ENCODE measurements around the gene DLL3.

DNA sequence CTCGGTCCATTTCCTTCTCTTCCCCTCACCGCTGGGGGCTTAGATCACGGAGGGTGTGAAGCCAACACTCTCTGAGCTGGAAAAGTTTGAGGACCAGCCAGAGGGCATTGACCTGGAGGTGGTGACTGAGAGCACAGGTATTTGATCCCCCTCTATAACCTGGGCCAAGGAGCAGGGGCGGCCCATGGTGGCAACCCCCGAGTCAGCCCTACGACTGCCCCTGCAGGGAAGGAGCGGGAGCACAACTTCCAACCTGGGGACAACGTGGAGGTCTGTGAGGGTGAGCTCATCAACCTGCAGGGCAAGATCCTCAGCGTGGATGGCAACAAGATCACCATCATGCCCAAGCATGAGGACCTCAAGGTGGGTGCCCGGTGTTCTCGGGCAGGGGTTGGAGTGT lies 29.7 kb upstream of the DLL3 start:
- TF ChIP-seq, protein P1, sequence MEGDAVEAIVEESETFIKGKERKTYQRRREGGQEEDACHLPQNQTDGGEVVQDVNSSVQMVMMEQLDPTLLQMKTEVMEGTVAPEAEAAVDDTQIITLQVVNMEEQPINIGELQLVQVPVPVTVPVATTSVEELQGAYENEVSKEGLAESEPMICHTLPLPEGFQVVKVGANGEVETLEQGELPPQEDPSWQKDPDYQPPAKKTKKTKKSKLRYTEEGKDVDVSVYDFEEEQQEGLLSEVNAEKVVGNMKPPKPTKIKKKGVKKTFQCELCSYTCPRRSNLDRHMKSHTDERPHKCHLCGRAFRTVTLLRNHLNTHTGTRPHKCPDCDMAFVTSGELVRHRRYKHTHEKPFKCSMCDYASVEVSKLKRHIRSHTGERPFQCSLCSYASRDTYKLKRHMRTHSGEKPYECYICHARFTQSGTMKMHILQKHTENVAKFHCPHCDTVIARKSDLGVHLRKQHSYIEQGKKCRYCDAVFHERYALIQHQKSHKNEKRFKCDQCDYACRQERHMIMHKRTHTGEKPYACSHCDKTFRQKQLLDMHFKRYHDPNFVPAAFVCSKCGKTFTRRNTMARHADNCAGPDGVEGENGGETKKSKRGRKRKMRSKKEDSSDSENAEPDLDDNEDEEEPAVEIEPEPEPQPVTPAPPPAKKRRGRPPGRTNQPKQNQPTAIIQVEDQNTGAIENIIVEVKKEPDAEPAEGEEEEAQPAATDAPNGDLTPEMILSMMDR (IDR thresholded peaks at IDR 0.05; ENCODE audit: low read depth, low read length): no peak
- no peak for TF ChIP-seq EZH2phosphoT487 (IDR thresholded peaks at IDR 0.05; ENCODE audit: low read depth)

All from OCI-LY3 (cell line).